Mesothelial cell of epicardium (in vitro differentiated cells): ENCODE data around the gene FAM83C. TPM values are rescaled to one million over a fixed set of nuclear protein-coding genes. Genes with fewer than 3 reads are reported as not detected.

Experiments used
- DNase-seq, 2 experiments: peaks; one replicate each; pipeline ENCODE4 v3.0.0; 2021; ENCODE audit warnings: low spot score in 2 of 2; ENCODE audit not compliant: unreplicated experiment in 2 of 2
- H3K27ac Mint-ChIP-seq: 2 replicates; pipeline ENCODE4 v1.8.0; 2021; ENCODE audit warnings: mixed read lengths
- H3K27me3 Mint-ChIP-seq: 2 replicates; pipeline ENCODE4 v1.8.0; 2021; ENCODE audit warnings: low read depth, mixed read lengths
- H3K36me3 Mint-ChIP-seq: 2 replicates; pipeline ENCODE4 v1.8.0; 2021; ENCODE audit warnings: mixed read lengths
- H3K4me1 Mint-ChIP-seq: 2 replicates; pipeline ENCODE4 v1.8.0; 2021; ENCODE audit warnings: mixed read lengths
- H3K4me3 Mint-ChIP-seq: 2 replicates; pipeline ENCODE4 v1.8.0; 2021; ENCODE audit warnings: mild to moderate bottlenecking, moderate library complexity, mixed read lengths
- H3K9me3 Mint-ChIP-seq: 2 replicates; pipeline ENCODE4 v1.8.0; 2021; ENCODE audit warnings: mixed read lengths
- CTCF ChIP-seq: fragments of 200-600 bp; sonication (generic); IDR thresholded peaks from one replicate; pipeline ENCODE4 v1.5.0; 2021; ENCODE audit warnings: antibody characterized with exemption; ENCODE audit not compliant: unreplicated experiment
- total RNA-seq: library from RNA; stranded (reverse); gene quantifications from 3 replicates; pipeline ENCODE4 v1.2.1, GENCODE V29; 2021

Gene FAM83C
- 0.07 TPM in 1 of 3 replicates, not detected in the others for total RNA-seq

DNA sequence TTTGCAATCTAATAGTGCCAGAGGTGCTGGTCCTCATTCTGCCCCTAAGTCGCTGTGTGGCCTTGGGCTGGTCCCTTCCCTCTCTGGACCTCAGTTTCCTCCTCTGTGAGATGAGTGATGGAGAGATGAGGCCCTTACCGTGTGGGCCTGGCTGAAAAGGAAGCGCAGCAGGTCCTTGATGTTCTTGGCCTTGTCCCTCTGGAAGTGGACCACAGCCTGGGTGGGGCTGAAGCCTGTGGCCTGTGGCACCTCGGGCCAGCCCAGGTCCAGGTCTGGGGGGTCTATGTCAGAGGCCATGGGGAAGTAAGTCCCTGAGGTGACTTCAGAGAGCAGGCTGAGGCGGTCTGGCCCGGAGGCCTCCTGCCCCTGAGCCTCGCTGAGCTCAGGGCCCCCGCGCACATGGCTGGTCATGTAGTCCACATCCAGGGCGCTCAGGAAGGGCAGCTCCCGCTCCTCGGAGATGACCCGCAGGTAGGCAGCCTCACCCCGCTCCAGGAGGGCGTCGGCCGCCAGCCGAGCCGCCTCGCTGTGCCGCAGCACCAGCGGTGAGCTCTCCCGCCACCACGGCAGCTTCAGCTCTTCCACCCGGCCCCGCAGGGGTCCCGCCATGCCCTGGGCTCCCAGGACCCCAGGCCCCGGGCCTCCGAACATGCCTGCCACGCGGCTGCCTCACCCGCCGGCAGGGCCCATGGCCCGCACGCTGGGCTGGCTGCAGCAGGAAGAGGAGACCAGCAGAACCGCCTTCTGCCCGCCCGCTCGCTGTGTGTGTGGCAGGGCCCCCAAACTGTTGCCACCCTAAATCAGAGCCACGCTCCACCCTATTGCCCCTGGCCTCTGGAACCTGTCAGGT lies at the start of gene FAM83C:
Gene FAM83C (minus strand): TSS at position 772 of the 850 bp plus-strand sequence. CDS start 121 bp downstream, at position 651.
- no peaks in the 10 kb centered on the region for H3K9me3 Mint-ChIP-seq
- no peak for TF ChIP-seq CTCF
- H3K36me3 Mint-ChIP-seq: no peaks in the 10 kb centered on the region
- no peak within 1 kb of the TSS for H3K4me3 Mint-ChIP-seq
- no peak for DNase-seq
- no peaks in the 10 kb centered on the region for H3K4me1 Mint-ChIP-seq
- peaks cover 8% of the 10 kb centered on the region for H3K27me3 Mint-ChIP-seq
- H3K27ac Mint-ChIP-seq: no peak within 1 kb of the TSS

- H3K27ac Mint-ChIP-seq: no peak overlapping the region
- peaks cover 9% of the 10 kb centered on the region for H3K36me3 Mint-ChIP-seq
- no peaks in the 10 kb centered on the region for H3K4me1 Mint-ChIP-seq
- no peak for TF ChIP-seq CTCF
- H3K9me3 Mint-ChIP-seq: peaks cover 3% of the 10 kb centered on the region
- H3K27me3 Mint-ChIP-seq: no peaks in the 10 kb centered on the region
- DNase-seq: no peak
- no peak overlapping the region for H3K4me3 Mint-ChIP-seq
Measured at GRCh38 chr20:35341366-35342028, 49.3 kb upstream of the FAM83C start.

- H3K27me3 Mint-ChIP-seq: no peaks in the 10 kb centered on the region
- no peak for DNase-seq
- H3K27ac Mint-ChIP-seq: no peak overlapping the region
- no peaks in the 10 kb centered on the region for H3K4me1 Mint-ChIP-seq
- no peak for TF ChIP-seq CTCF
- no peaks in the 10 kb centered on the region for H3K36me3 Mint-ChIP-seq
- no peak overlapping the region for H3K4me3 Mint-ChIP-seq
- H3K9me3 Mint-ChIP-seq: no peaks in the 10 kb centered on the region
Measured at GRCh38 chr20:35340436-35340835, 48.2 kb upstream of the FAM83C start.

DNA sequence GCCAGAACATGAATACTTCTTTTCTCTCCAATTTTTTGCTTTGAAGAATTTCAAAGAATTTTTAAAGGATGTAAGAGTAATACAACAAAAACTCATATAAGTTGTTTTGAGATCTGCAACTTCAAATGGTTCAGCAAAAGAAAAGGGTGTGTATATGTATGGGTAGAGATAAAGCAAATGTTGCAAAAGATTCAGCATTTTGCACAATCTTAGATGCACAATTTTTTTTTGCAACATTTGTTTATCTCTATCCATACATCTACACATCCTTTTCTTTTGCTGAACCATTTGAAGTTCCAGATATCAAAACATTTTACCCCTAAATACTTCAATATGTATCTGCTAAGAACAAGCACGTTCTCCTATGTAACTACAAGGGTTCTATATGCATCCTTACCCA lies 47.4 kb upstream of the FAM83C start:
- TF ChIP-seq CTCF: no peak
- no peak overlapping the region for H3K27ac Mint-ChIP-seq
- DNase-seq: no peak
- no peaks in the 10 kb centered on the region for H3K27me3 Mint-ChIP-seq
- H3K4me3 Mint-ChIP-seq: no peak overlapping the region
- H3K9me3 Mint-ChIP-seq: no peaks in the 10 kb centered on the region
- no peaks in the 10 kb centered on the region for H3K36me3 Mint-ChIP-seq
- H3K4me1 Mint-ChIP-seq: no peaks in the 10 kb centered on the region

- no peaks in the 10 kb centered on the region for H3K36me3 Mint-ChIP-seq
- H3K4me3 Mint-ChIP-seq: no peak overlapping the region
- H3K27me3 Mint-ChIP-seq: no peaks in the 10 kb centered on the region
- no peak for DNase-seq
- H3K9me3 Mint-ChIP-seq: no peaks in the 10 kb centered on the region
- H3K4me1 Mint-ChIP-seq: no peaks in the 10 kb centered on the region
- no peak overlapping the region for H3K27ac Mint-ChIP-seq
- TF ChIP-seq CTCF: no peak
Measured at GRCh38 chr20:35339007-35339406, 46.8 kb upstream of the FAM83C start.
